NCI-H2107 (cell line): Measurements from ENCODE around the gene ASCL5.
"Not testable (repeated sequence)": the region's sequence is repeated elsewhere in the genome, so short reads cannot be mapped to it uniquely, and the experiment has no call there.

Source experiments
- DNase-seq: peaks from one replicate; lab custom pipeline; 2025; lab: John Stamatoyannopoulos, UW

Gene ASCL5, protein sequence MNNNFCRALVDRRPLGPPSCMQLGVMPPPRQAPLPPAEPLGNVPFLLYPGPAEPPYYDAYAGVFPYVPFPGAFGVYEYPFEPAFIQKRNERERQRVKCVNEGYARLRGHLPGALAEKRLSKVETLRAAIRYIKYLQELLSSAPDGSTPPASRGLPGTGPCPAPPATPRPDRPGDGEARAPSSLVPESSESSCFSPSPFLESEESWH

GRCh38 chr1:201126832-201127754, at the start of gene ASCL5:
TSS of gene ASCL5 (minus strand) at chr1:201127184. CDS start at chr1:201115372, 11,812 bp downstream.
- no peak for DNase-seq

- no peak for DNase-seq
These were observed 49.0 kb upstream of the ASCL5 start for GRCh38 chr1:201175820-201176500.

GRCh38 chr1:201173736-201174135, 46.8 kb upstream of the ASCL5 start:
- no peak for DNase-seq

GRCh38 chr1:201172999-201173610, 46.1 kb upstream of the ASCL5 start:
- DNase-seq: no peak

- no peak for DNase-seq
These were observed 45.3 kb upstream of the ASCL5 start for GRCh38 chr1:201172326-201172725.

GRCh38 chr1:201171063-201172036, 44.4 kb upstream of the ASCL5 start:
- peak; percentile 80 for DNase-seq

DNA sequence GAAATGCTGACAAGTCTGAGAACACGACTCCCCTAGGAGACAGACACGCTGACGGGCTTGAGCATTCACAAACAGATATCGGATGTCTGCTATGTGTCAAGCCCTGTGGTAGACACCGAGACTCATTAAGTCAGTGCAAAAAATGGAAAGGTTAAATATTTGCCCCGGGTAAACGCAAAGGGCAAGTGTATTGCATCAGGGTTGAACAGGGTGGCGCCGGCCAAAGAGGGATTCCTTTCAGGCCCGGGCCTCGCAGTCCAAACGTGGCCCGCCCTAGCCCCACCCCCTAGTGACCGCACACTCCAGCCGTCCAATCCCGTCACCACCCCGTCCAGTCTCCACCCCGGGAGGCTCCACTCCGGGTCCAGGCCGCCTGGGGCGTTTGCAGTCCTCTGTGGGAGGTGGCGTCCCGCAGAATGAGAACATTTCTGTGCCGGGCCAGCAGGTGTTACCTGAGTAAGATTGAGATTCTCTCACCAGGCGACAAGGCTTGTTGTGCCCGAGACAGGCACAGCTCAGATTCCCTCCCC, 43.6 kb upstream of the ASCL5 start:
- peak; percentile 98 for DNase-seq

- no peak for DNase-seq
These were observed 43.1 kb upstream of the ASCL5 start for GRCh38 chr1:201169971-201170532.

DNA sequence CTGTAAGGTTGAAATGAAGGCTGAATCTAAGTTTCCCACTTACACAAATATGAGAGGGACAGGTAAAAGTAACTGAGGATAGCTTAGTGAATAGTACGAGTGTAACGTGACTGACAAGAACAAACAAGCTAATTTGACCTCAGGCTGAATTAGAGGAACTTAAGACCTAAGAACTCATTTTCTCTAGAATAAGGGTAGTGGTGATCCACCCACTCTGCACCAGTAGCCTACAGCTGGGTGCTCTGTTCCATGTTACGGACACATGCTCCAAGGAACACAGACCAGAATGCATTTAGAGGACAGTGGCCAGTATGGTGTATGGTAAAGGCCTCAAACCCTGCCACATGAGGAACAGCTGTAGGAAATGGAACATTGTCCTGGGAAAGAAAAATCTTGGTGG, 42.2 kb upstream of the ASCL5 start:
- DNase-seq: no peak

DNA sequence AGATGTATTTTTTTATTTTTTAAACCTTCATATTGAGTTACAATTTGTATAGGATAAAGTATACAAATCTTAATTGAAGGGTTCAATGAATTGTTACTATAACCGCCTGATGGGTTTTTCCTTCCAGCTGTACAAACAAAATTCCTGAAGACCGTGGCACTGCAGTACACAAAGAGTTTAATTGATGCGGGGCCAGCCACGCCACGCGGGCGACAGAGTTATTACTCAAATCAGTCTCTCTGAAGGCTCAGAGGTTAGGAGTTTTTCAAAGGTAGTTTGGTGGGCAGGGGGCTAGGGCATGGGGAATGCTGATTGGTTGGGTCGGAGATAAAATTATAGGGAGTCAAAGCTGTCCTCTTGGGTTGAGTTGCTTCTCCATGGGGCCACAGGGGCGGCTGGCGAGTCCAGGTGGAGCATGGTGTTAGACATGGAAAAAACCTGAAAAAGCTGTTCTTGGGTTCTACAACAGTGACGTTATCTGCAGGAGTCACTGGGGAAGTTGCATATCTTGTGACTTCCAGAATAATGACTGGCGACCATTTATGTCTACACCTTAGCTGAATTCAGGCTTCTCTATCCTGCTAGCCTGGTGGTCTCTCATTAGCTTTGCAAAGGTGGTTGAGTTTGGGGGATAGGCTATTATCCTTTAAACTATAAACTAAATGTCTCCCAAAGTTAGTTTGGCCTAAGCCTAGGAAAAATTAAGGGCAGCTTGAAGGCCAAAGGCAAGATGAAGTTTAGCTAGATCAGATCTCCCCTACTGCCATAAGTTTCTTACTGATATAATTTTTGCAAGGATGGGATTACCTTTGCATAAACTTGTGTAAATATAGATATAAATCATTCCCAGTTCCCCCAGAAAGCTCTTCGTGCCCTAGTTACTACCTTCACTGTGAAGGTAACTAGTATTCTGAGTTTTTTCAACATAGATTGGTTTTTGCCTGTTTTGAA, 40.3 kb upstream of the ASCL5 start:
- no peak for DNase-seq

- DNase-seq: no peak
These were observed 37.7 kb upstream of the ASCL5 start for GRCh38 chr1:201164645-201165044.

- DNase-seq: no peak
These were observed 36.7 kb upstream of the ASCL5 start for GRCh38 chr1:201163707-201164106.

GRCh38 chr1:201163036-201163435, 36.1 kb upstream of the ASCL5 start:
- not testable (repeated sequence) for DNase-seq

DNA sequence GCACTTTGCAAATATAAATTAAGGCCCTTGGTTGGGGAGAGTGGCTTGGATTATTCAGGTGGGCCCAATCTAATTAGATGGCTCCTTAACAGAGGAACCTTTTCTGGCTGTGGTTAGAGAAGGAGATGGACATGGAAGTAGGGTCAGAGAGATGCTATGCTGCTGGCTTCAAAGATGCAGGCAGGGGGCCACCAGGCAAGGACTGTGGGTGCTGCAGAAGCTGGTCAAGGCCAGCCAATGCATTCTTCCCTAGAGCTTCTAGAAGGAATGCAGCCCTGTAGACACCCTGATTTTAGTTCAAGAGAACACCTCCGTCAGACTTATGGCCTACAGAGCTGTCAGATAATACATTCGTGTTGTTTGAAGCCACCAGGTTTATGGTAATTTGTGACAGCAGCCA, 31.0 kb upstream of the ASCL5 start:
- no peak for DNase-seq

GRCh38 chr1:201156819-201157218, 29.8 kb upstream of the ASCL5 start:
- no peak for DNase-seq

DNA sequence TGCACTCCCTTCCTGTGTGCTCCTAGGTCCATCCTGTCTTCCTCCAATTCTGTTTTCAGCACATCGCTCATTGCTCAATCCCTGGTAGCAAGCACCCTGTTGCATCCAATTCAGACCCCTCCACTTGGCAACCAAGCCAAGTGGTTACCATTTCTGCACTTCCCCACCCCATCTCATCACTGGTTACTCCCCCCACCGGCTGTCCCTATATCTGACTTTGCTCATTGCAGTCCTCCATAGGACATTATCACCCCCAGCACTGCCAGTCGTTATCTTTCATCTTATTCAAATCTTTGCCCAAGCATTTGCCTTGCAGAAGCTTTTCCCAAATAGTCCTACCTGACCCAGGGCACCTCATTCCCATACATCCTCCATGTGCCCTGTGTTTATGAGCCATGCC, 29.4 kb upstream of the ASCL5 start:
- no peak for DNase-seq

GRCh38 chr1:201155354-201155753, 28.4 kb upstream of the ASCL5 start:
- DNase-seq: no peak

DNA sequence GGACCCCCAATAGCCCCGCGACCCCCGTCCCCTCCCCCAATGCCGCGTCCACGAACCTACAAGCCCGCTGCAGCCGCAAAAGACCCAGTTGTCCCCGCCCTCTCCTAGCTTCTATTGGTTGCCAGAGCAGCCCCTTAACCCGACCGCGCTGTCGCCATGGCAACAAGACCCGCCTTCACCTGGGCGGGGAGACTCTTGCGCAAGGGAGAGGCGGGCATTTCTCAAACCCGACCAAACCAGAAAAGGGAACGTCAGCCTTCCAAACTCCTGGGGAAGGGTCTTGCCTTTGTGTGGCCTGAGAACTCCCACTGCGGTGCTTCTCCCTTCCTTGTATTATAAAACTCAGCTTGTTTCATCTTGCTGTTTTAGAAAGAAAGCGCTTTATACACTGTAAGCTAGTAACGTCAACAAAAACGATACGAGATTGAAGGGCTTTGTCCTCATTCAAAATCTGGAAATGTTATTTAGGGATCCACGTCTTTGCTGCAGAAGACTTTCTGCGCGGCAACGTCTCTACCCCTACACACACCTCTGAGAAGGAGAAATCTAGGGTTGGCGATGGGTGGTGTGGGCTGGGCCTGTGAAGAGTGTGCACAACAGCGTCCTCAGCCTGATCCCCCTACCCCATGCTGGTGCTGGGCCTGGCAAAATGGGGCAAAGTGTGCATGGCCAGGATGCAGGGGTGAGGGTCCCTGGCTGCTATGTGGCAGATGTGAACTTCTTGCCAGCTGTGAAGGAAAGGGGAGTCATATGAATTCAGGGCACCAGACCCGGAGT, 27.6 kb upstream of the ASCL5 start, which contains the start of gene TMEM9:
TMEM9 (minus strand) TSS at position 86 of the 777 bp plus-strand sequence. CDS start 551 bp downstream, outside the sequence.
- DNase-seq: peak; percentile 97
